Heart left ventricle (tissue), 16 donors: Measurements from ENCODE around the gene PPP1R7. TPM values are rescaled to one million over a fixed set of nuclear protein-coding genes. Genes with fewer than 3 reads are reported as not detected.

Experiments used
- ATAC-seq, 4 donors: fragments of 200-7000 bp; cut with Tn5 transposase; one replicate each; pipeline ENCODE4 v1.9.1; 2020 to 2022; ENCODE audit warnings: moderate library complexity in 4 of 4, mild to moderate bottlenecking in 3 of 4, moderate number of reproducible peaks in 1 of 4
- DNase-seq, 5 donors: peaks; one replicate each; pipeline ENCODE4 v3.0.0-alpha.2; 2020
- H3K27ac ChIP-seq, 12 donors: fragments of 200-600 bp; sonication (generic) in 4 of 12; one replicate each; pipeline versions ENCODE4 v1.5.0 to v1.8.0; 2016 to 2022; ENCODE audit warnings: mild to moderate bottlenecking in 2 of 12
- H3K27me3 ChIP-seq, 9 donors: fragments of 200-600 bp; sonication (generic) in 2 of 9; one replicate each; pipeline versions ENCODE4 v1.5.1 to v1.8.0; 2016 to 2022; ENCODE audit warnings: mild to moderate bottlenecking in 3 of 9
- H3K36me3 ChIP-seq, 9 donors: fragments of 200-600 bp; sonication (generic) in 2 of 9; one replicate each; pipeline versions ENCODE4 v1.5.0 to v1.8.0; 2018 to 2022; ENCODE audit warnings: mild to moderate bottlenecking in 2 of 9
- H3K4me1 ChIP-seq, 12 donors: fragments of 200-600 bp; sonication (generic) in 4 of 12; one replicate each; pipeline versions ENCODE4 v1.5.0 to v1.8.0; 2016 to 2022; ENCODE audit warnings: mild to moderate bottlenecking in 3 of 12
- H3K4me3 ChIP-seq, 12 donors: fragments of 200-600 bp; sonication (generic) in 4 of 12; one replicate each; pipeline versions ENCODE4 v1.5.0 to v1.8.0; 2017 to 2022; ENCODE audit warnings: mild to moderate bottlenecking in 9 of 12, moderate library complexity in 4 of 12
- H3K9me3 ChIP-seq, 12 donors: fragments of 200-600 bp; sonication (generic) in 4 of 12; one replicate each; pipeline versions ENCODE4 v1.5.0 to v1.8.0; 2016 to 2022; ENCODE audit warnings: mild to moderate bottlenecking in 1 of 12
- CTCF ChIP-seq, 12 donors: fragments of 200-600 bp; sonication (generic) in 4 of 12; IDR thresholded peaks; one replicate each; pipeline versions ENCODE4 v1.5.0 to v1.8.0; 2018 to 2022; ENCODE audit warnings: antibody characterized with exemption in 12 of 12, mild to moderate bottlenecking in 5 of 12
- POLR2A ChIP-seq, 2 donors: fragments of 450-650 bp; IDR thresholded peaks; one replicate each; pipeline ENCODE4 v1.6.1; 2017; ENCODE audit warnings: antibody characterized with exemption in 2 of 2, mild to moderate bottlenecking in 2 of 2, moderate library complexity in 2 of 2
- WGBS, 4 donors: extraction: QIAGEN DNeasy Blood & Tissue Kit in 2 of 4; methylation state at CpG; one replicate each; pipeline versions ENCODE4 v1.1.5 to v1.1.7; 2013 to 2018; 5-methylcytosine and 5-hydroxymethylcytosine counted together
- intact Hi-C, 10 donors: fragments of 100-400 bp; cut with DNase I; formaldehyde crosslinking; loops; one replicate each; pipeline versions ENCODE4 v1.11.1 to v1.14.2; 2022
- polyA plus RNA-seq, 2 donors: library from polyadenylated mRNA; stranded (reverse); fragments of 200-250 nt; gene quantifications; one replicate each; pipeline ENCODE4 v1.2.3, GENCODE V29; 2013
- total RNA-seq, 9 donors: library from RNA; depleted of rRNA in 2 of 9; stranded (reverse); fragments of >200 nt in 2 of 9; fragmentation: NEBNext Ultra II Directional in 3 of 9; extraction: Animal tissue kit (Norgen Biotek cat#: 25700) in 3 of 9; gene quantifications; one replicate each; pipeline versions ENCODE4 v1.1.0 to v1.2.4, GENCODE V29; 2016 to 2023
- donor health status: ischemic (EF 13 %, LVEDD 7.1; RV severe dilation, severe dysfunction).
- donor health status: healthy with polysubstance abuse.
- donor health status: DM: no; HTN: yes; CAD: no.
- donor health status: DM: no; HTN: no; CAD: no.
- donor health status: ischemic (EF 25% LVEDD 6.9; RV normal size, moderate dysfunction).
- donor health status: ischemic (EF 25% LVEDD 5.7; RV mildly dilated, moderate dysfunction).
- donor health status: healthy.
- donor health status: DM: yes; HTN: yes; CAD: no.
- donor health status: ischemic (EF 35%, LVEDD 5.7; RV mildly dilated, moderate dysfunction).
- donor health status: nonischemic (EF 11% LVEDD 7.7; RV severe dilation, severe dysfunction).
- donor health status: DM: yes; HTN: yes; CAD: no.
- donor health status: PGD.
- donor health status: ischemic (EF 29% LVEDD 5.4; RV normal size, mild dysfunction).
- donor health status: nonischemic (EF 23%, LVEDD 6.1; RV moderate dilation, normal function).

Gene PPP1R7
- total and polyA plus RNA-seq, 11 donors, result 66.7 to 110 (median 79.8) TPM

GRCh38 chr2:241200822-241201395 lies 50.6 kb downstream of the PPP1R7 start:
- no peak overlapping the region for H3K27ac ChIP-seq
- H3K9me3 ChIP-seq, result no peaks in the 10 kb centered on the region
- no peaks in the 10 kb centered on the region for H3K36me3 ChIP-seq
- WGBS, 4 donors, result 84 to 89% (median 87%) methylated on average over 12 to 21 of the region's 21 CpGs
- H3K4me1 ChIP-seq, result no peaks in the 10 kb centered on the region
- ATAC-seq (no peak), DNase-seq (peak in 1 of 5 donors; percentile 11)
- no peak overlapping the region for H3K4me3 ChIP-seq
- H3K27me3 ChIP-seq, result no peaks in the 10 kb centered on the region
- TF ChIP-seq CTCF (IDR thresholded peaks at IDR 0.05), result no peak
- no peak for TF ChIP-seq POLR2A (IDR thresholded peaks at IDR 0.05)
- intact Hi-C loops, result no loop called here

GRCh38 chr2:241201445-241202267 lies 51.4 kb downstream of the PPP1R7 start:
- ATAC-seq, result no peak
- Histone ChIP-seq H3K36me3 (no peaks in the 10 kb centered on the region), H3K27me3 (no peaks in the 10 kb centered on the region), H3K4me3 (no peak overlapping the region), H3K4me1 (no peaks in the 10 kb centered on the region), H3K27ac (no peak overlapping the region), H3K9me3 (no peaks in the 10 kb centered on the region)
- intact Hi-C loops, result no loop called here
- DNase-seq, result peak in 2 of 5 donors; percentile 9 to 30
- 83 to 89% (median 85%) methylated on average over 23 to 24 of the region's 24 CpGs for WGBS, 4 donors
- TF ChIP-seq POLR2A (IDR thresholded peaks at IDR 0.05) (no peak), CTCF (IDR thresholded peaks at IDR 0.05) (no peak)

- H3K27ac ChIP-seq, result no peak overlapping the region
- intact Hi-C loops, result no loop called here
- H3K36me3 ChIP-seq, result no peaks in the 10 kb centered on the region
- DNase-seq, result peak in 1 of 5 donors; percentile 54
- H3K27me3 ChIP-seq, result no peaks in the 10 kb centered on the region
- TF ChIP-seq CTCF (IDR thresholded peaks at IDR 0.05) (no peak), POLR2A (IDR thresholded peaks at IDR 0.05) (no peak)
- H3K4me1 ChIP-seq, result no peaks in the 10 kb centered on the region
- H3K9me3 ChIP-seq, result no peaks in the 10 kb centered on the region
- no peak overlapping the region for H3K4me3 ChIP-seq
- ATAC-seq, result no peak
- 85 to 95% (median 92%) methylated on average over 12 to 15 of the region's 15 CpGs for WGBS, 4 donors
Measured at GRCh38 chr2:241202268-241202585, 52.0 kb downstream of the PPP1R7 start.

GRCh38 chr2:241202681-241203080 lies 52.4 kb downstream of the PPP1R7 start:
- 90 to 93% (median 92%) methylated on average over 8 to 9 of the region's 9 CpGs for WGBS, 4 donors
- Histone ChIP-seq H3K4me3 (no peak overlapping the region), H3K4me1 (no peaks in the 10 kb centered on the region), H3K9me3 (no peaks in the 10 kb centered on the region), H3K27ac (no peak overlapping the region), H3K27me3 (no peaks in the 10 kb centered on the region), H3K36me3 (no peaks in the 10 kb centered on the region)
- intact Hi-C loops, result no loop called here
- DNase-seq, result peak in 1 of 5 donors; percentile 52
- no peak for TF ChIP-seq POLR2A (IDR thresholded peaks at IDR 0.05)
- no peak for TF ChIP-seq CTCF (IDR thresholded peaks at IDR 0.05)
- no peak for ATAC-seq
